AG09309 (cell line): ENCODE measurements around the gene F2.

Experiments used
- DNase-seq: peaks from one replicate; pipeline ENCODE4 v3.0.0-alpha.2; 2010; ENCODE audit warnings: low read depth
- H3K4me3 ChIP-seq: 2 replicates; pipeline ENCODE4 v1.5.1; 2011; ENCODE audit warnings: mild to moderate bottlenecking, low read depth, low read length, moderate library complexity; ENCODE audit not compliant: control insufficient read depth
- TF ChIP-seq, protein P1 (sequence below): IDR thresholded peaks from 2 replicates; pipeline ENCODE4 v1.5.1; 2011; ENCODE audit warnings: mild to moderate bottlenecking, low read depth, low read length, inconsistent platforms; ENCODE audit not compliant: insufficient read depth, control insufficient read depth; ENCODE audit errors: missing control alignments

F2 gene

DNA sequence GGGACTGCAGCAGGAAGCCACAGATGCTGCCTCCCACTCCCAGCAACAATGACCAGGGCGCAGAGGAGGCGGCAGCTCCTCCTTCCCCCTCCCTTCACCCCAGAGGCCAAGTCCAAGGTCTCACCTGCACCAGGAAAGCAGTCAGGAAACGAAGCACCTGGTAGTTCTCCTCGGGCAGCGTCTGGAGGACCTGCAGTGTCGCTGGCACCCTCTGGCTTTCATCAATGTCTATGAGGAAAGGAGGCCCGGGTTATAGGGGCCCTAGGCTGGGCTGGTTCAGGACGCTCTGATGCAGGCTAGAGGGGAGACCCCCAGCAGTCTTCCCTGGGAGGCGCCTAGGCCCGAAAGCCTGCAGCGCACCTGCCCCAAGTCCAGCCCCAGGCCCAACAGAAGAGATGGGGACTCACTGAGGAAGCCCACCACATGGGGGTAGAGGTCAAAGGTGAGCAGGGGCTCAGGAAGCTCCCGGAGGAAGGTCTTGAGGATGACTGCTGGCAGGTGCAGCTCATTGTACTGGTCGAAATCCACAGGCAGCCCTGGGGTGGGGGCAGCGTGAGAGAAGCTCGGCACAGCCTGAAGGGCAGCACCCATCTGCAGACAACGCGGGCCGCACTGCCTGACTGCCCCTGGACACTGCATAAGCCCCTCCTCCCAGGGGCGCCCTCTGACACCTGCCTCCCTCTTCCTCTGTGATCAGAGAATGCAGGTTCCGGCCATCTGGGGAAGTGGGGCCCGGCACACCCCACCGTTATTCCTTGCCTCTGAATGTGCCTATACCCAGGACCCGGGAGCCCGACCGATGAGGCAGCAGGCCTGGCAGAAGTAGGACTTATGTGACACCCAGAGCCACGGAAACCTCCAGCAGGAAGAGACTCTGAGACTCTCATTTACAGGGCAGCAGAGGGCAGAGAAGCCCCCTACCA lies 39.5 kb upstream of the F2 start:
- DNase-seq: no peak
- no peak overlapping the region for H3K4me3 ChIP-seq
- TF ChIP-seq, protein P1, sequence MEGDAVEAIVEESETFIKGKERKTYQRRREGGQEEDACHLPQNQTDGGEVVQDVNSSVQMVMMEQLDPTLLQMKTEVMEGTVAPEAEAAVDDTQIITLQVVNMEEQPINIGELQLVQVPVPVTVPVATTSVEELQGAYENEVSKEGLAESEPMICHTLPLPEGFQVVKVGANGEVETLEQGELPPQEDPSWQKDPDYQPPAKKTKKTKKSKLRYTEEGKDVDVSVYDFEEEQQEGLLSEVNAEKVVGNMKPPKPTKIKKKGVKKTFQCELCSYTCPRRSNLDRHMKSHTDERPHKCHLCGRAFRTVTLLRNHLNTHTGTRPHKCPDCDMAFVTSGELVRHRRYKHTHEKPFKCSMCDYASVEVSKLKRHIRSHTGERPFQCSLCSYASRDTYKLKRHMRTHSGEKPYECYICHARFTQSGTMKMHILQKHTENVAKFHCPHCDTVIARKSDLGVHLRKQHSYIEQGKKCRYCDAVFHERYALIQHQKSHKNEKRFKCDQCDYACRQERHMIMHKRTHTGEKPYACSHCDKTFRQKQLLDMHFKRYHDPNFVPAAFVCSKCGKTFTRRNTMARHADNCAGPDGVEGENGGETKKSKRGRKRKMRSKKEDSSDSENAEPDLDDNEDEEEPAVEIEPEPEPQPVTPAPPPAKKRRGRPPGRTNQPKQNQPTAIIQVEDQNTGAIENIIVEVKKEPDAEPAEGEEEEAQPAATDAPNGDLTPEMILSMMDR: no peak

DNA sequence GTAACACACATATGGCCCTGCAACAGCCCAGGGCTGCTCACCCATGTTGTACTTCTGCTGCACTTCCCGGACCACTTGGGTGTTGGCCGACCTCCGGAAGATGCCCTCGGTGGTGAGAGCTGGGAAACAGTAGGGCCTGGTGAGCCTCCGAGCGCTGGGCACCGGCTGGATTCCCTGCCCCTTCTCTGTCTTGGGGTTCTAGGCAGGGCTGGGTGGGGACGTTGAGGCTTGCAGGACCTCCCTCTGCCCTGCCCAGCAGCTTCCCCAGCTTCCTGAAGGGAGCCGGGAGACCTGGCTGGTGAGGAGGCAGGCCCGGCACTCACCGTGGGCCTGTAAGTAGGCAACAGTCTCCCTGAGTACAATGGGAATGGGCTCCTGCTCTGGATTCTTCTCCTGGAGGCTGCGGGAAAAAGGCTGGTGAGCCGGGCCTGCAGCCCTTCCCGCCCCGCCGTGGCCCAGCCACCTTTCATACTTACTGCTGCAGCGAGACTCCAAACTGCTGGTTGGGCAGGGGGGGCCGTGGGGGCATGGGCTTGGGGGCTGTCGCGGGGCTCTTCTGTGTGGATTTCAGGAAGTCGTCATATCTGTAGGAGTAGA lies 38.8 kb upstream of the F2 start:
- H3K4me3 ChIP-seq: no peak overlapping the region
- TF ChIP-seq, protein P1: no peak
- no peak for DNase-seq

DNA sequence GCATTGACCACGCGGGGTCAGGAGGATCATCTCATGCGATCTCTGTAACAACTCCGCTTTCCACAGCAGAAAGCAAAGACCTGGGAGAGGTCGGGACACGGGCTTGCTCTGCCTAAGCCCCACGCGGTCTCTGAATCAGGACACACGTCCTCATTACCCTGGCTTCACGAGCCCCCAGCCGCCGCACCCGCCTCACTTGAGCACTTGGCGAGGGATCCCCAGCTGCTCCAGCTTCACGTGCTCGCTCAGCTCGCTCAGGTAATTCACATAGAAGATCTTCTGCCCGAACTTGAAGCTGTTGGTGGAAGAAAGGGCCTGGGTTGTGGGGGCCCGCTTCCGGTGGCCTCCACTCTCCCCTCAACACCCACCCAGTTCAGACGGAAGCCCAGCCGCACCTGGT lies 38.2 kb upstream of the F2 start:
- no peak for DNase-seq

DNA sequence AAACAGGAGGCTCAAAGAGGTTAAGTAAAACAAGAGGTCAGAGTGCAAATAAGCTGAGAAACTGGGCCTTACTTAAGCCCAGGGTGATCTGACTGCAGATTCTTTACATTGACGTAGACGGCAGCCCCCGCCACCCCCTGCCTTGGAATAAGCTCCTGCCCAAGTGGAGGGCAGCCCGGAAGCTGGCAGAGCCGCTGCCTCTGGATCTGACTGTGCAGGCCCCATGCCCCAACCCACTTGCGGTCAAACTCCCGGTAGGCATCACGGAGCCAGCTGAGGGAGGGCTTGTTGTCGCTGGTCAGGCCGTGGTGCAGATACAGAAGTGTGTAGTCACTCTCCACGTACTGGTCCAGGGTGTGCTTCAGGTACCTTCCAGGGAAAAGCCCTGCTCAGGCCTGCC lies 37.2 kb upstream of the F2 start:
- TF ChIP-seq, protein P1: no peak
- no peak overlapping the region for H3K4me3 ChIP-seq
- no peak for DNase-seq

More for the DNA sequence above, 38.2 kb upstream of the F2 start:
- TF ChIP-seq, protein P1: no peak
- no peak overlapping the region for H3K4me3 ChIP-seq

DNA sequence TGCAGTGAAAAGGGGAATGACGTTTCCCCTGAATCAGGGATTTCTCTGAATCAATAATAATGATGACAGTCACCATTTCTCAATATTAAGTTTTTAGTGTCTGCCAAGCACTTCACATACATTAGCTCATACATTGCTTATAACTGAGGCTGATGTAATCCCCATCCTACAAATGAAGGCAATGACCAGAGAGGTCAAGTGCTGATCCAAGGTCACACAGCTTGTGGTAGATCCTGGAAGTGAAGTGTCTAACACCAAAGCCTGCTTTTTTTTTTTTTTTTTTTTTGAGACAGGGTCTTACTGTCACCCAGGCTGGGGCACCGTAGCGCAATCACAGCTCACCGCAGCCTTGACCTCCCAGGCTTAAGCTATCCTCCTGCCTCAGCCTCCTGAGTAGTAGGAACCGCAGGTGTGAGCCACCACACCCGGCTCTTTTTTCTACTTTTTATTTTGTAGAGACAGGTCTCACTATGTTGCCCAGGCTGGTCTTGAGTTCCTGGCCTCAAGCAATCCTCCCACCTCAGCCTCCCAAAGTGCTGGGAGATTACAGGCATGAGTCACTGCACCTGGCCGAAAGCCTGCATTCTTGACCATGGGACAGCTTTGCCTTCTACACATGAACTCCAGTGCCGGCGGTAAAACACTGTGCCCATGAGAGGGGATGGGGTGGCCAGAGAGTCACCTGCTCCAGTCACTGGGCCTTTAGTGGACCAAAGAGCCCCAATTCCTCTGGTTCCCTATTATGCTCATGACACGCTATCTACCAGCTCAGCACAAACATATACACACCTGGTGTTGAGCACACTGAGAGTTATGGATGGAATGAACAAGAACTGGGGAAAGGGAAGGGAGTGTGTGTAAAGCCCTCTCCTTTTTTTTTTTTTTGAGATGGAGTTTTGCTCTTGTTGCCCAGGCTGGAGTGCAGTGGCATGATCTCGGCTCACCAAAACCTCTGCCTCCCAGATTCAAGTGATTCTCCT lies 36.0 kb upstream of the F2 start:
- no peak for DNase-seq
- TF ChIP-seq, protein P1: no peak

DNA sequence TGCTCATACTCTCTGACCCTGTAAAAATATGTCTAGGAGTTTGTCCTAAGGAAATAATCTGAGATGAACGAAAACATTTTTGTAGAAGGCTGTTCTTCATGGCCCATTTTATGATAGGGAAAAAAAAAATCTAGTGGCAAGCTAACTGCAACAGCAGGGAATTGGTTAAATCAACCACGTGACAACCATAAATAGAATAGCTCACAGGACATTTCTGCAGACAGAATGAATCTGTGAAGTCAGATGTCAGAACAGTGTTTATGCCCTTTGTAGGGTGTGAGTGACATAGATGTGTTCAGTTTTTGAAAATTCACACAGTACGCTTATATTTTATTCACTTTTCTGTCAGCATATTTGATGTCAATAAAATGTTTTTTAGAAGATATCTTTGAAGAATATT lies 34.6 kb upstream of the F2 start:
- DNase-seq: no peak
- TF ChIP-seq, protein P1: no peak
- no peak overlapping the region for H3K4me3 ChIP-seq

More for the DNA sequence above, 36.0 kb upstream of the F2 start:
- H3K4me3 ChIP-seq: no peak overlapping the region
